Measurements from ENCODE around the gene GNB3.

GNB3 gene

DNA sequence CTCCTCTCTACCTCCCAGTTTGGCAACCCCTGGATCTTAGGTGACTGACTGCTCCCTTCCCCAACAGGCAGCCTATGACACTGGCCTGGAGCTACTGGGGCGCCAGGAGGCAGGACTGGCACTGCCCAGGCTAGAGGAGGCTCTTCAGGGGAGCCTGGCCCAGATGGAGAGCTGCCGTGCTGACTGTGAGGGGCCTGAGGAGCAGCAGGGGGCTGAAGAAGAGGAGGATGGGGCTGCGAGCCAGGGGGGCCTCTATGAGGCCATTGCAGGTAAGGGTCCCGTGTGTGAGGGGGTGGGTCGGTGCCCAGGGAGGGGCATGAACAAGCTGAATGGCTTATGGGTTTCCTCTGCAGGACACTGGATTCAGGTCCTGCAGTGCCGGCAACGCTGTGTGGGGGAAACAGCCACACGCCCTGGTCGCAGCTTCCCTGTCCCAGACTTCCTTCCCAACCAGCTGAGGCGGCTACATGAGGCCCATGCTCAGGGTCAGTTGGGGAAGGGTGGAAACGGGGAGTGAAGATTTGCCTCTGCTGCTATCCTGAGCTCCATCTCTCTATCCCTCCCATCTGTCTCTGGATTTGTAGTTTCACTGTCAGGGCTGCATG lies 10.3 kb upstream of the GNB3 start:
- DNase-seq (ENCODE audit: low read depth in 2 of 2), result no peak
- no peak overlapping the region for H3K4me3 ChIP-seq (replicated peaks in 1 of 2; ENCODE audit: low read depth in 2 of 2, low read length in 2 of 2)

DNA sequence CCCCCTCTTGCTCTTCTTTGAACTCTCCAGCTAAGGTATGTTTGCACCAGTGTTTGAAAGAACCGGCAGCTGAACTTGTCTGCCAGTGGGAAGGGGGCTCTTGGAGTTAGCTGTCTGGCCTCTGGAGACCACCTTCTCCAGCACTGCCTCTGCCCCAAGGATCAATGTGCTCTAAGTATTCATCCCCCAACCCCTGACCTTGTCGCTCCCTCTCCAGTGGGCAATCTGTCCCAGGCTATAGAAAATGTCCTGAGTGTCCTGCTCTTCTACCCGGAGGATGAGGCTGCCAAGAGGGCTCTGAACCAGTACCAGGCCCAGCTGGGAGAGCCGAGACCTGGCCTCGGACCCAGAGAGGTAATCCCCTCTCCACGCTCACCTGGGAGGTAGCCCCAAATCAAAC lies 9.7 kb upstream of the GNB3 start:
- H3K4me3 ChIP-seq (replicated peaks in 1 of 2; ENCODE audit: low read depth in 2 of 2, low read length in 2 of 2), result no peak overlapping the region
- TF ChIP-seq, protein P1, sequence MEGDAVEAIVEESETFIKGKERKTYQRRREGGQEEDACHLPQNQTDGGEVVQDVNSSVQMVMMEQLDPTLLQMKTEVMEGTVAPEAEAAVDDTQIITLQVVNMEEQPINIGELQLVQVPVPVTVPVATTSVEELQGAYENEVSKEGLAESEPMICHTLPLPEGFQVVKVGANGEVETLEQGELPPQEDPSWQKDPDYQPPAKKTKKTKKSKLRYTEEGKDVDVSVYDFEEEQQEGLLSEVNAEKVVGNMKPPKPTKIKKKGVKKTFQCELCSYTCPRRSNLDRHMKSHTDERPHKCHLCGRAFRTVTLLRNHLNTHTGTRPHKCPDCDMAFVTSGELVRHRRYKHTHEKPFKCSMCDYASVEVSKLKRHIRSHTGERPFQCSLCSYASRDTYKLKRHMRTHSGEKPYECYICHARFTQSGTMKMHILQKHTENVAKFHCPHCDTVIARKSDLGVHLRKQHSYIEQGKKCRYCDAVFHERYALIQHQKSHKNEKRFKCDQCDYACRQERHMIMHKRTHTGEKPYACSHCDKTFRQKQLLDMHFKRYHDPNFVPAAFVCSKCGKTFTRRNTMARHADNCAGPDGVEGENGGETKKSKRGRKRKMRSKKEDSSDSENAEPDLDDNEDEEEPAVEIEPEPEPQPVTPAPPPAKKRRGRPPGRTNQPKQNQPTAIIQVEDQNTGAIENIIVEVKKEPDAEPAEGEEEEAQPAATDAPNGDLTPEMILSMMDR (IDR thresholded peaks at IDR 0.05; ENCODE audit: low read depth, low read length), result no peak
- DNase-seq (ENCODE audit: low read depth in 2 of 2), result no peak

More for the DNA sequence above, 10.3 kb upstream of the GNB3 start:
- TF ChIP-seq, protein P1 (IDR thresholded peaks at IDR 0.05; ENCODE audit: low read depth, low read length), result no peak

- TF ChIP-seq, protein P1 (IDR thresholded peaks at IDR 0.05; ENCODE audit: low read depth, low read length), result no peak
- DNase-seq (ENCODE audit: low read depth in 2 of 2), result no peak
- H3K4me3 ChIP-seq (replicated peaks in 1 of 2; ENCODE audit: low read depth in 2 of 2, low read length in 2 of 2), result no peak overlapping the region
Observed at GRCh38 chr12:6831450-6831995, 9.2 kb upstream of the GNB3 start.

- no peak overlapping the region for H3K4me3 ChIP-seq (replicated peaks in 1 of 2; ENCODE audit: low read depth in 2 of 2, low read length in 2 of 2)
- TF ChIP-seq, protein P1 (IDR thresholded peaks at IDR 0.05; ENCODE audit: low read depth, low read length), result no peak
- no peak for DNase-seq (ENCODE audit: low read depth in 2 of 2)
Observed at GRCh38 chr12:6832125-6832524, 8.6 kb upstream of the GNB3 start.

DNA sequence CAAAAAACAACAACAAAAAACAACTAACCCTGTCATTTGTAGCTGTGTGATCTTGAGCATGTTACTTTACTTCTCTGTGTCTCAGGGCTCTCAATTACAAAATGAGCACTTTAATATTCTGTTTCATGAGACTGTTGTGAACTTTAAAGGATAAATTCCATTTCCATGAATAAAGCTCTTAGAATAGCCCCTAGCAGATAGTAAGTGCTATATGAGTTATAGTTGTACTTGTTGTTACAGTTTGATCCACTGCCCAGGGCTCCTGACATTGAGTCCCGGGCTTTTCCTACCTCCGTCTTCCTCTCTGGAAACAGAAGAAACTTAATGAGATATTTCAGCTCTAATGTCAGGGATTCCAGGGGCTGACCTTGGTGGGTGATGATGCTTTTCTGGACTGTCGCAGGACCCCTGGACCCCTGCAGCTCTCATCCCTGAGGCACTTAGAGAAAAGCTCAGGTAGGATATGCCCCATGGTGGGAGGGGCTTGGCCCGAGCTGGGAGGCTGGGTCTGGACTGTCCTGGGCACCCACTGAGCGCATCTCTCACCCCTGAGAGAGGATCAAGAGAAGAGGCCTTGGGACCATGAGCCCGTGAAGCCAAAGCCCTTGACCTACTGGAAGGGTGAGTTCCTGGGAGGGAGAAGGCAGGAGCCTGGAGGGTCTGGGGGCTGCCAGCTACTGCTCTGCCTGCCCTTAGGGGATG lies 7.4 kb upstream of the GNB3 start:
- TF ChIP-seq, protein P1 (IDR thresholded peaks at IDR 0.05; ENCODE audit: low read depth, low read length), result no peak
- H3K4me3 ChIP-seq (replicated peaks in 1 of 2; ENCODE audit: low read depth in 2 of 2, low read length in 2 of 2), result no peak overlapping the region
- DNase-seq (ENCODE audit: low read depth in 2 of 2), result no peak

DNA sequence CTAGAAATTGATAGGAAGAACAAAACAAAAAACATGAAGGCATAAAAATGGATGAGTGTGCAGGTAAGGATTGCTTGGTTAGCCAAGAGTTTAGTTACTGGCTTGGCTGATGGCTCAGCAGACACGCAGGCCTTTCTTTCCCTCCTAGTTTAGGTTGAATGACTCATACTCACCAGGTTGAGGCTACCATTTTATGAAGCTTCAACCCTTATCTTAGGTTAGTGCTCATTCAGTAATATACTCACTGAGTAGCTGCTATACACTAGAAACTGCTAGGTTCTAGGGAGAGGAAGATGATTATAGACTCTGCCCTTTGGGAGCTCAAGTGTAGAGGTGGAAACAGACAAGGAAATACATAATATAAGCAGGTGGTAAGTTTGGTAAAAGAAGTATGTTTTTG lies 6.5 kb upstream of the GNB3 start:
- no peak overlapping the region for H3K4me3 ChIP-seq (replicated peaks in 1 of 2; ENCODE audit: low read depth in 2 of 2, low read length in 2 of 2)
- DNase-seq (ENCODE audit: low read depth in 2 of 2), result no peak
- TF ChIP-seq, protein P1 (IDR thresholded peaks at IDR 0.05; ENCODE audit: low read depth, low read length), result no peak

Measured in cardiac fibroblast (primary cell).